ENCODE results near the gene NSUN5. TPM values are rescaled to one million over a fixed set of nuclear protein-coding genes. Genes with fewer than 3 reads are reported as not detected.
A peak's percentile ranks its signal among the peaks of the same experiment; 100 is the strongest.

NSUN5 gene
- polyA plus RNA-seq (2013, experiment 1 of 2) = 32.6 TPM
- 24.0 TPM for polyA plus RNA-seq (2013, experiment 2 of 2)

DNA sequence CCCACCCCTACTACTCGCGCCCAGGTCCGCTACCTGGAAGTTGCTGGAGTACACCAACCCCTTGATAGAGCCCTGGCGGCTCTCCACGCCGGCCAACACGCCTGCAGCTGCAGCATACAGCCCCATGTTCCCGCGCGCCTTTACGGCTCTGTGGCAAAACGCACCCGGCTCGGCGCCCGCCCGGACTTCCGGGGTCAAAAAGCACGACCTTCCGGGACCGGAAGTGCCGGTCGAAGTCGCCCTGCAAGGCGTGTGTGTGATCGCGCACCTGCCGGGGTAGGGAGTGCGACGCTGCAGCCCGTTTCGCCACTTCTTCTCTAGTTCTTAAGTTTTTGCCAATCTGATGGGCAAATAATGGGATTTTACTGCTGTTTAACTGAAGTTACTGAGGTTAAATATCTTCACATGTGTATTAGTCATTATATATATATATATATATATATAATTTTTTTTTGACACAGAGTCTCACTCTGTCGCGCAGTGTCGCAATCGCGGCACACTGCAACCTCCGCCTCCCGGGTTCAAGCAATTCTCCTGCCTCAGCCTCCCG is at the start of gene NSUN5:
Gene NSUN5 (minus strand): TSS at position 162 of the 550 bp plus-strand sequence. CDS start 36 bp downstream, at position 126.
- WGBS, 2 experiments (ENCODE audit: insufficient coverage in 2 of 2) = 1 to 5% methylated on average over 24 to 32 of the region's 40 CpGs
- peaks cover 26% of the 10 kb centered on the region for H3K36me3 ChIP-seq (ENCODE audit: control insufficient read depth, insufficient read depth, low read length)
- peak within 1 kb of the TSS; percentile 79 for H3K4me3 ChIP-seq (ENCODE audit: extremely low read depth, insufficient read depth, low read length, poor library complexity, severe bottlenecking)
- no peak within 1 kb of the TSS for H3K27ac ChIP-seq (ENCODE audit: low read depth, low read length, severe bottlenecking)
- H3K9me3 ChIP-seq (ENCODE audit: control insufficient read depth, low read length) = no peaks in the 10 kb centered on the region
- peaks cover 3% of the 10 kb centered on the region for H3K4me1 ChIP-seq (ENCODE audit: control insufficient read depth, insufficient read depth, low read length, poor library complexity, severe bottlenecking)

GRCh38 chr7:73356159-73356558 is 47.5 kb upstream of the NSUN5 start:
- no peaks in the 10 kb centered on the region for H3K36me3 ChIP-seq (ENCODE audit: control insufficient read depth, insufficient read depth, low read length)
- no peak overlapping the region for H3K4me3 ChIP-seq (ENCODE audit: extremely low read depth, insufficient read depth, low read length, poor library complexity, severe bottlenecking)
- no peak overlapping the region for H3K27ac ChIP-seq (ENCODE audit: low read depth, low read length, severe bottlenecking)
- peaks cover 13% of the 10 kb centered on the region for H3K4me1 ChIP-seq (ENCODE audit: control insufficient read depth, insufficient read depth, low read length, poor library complexity, severe bottlenecking)
- WGBS, 2 experiments (ENCODE audit: insufficient coverage in 2 of 2) = 92% methylated on average over 5 of the region's 5 CpGs; no CpG with 5 or more reads in 1 of the 2 experiments
- peaks cover 17% of the 10 kb centered on the region for H3K9me3 ChIP-seq (ENCODE audit: control insufficient read depth, low read length)

DNA sequence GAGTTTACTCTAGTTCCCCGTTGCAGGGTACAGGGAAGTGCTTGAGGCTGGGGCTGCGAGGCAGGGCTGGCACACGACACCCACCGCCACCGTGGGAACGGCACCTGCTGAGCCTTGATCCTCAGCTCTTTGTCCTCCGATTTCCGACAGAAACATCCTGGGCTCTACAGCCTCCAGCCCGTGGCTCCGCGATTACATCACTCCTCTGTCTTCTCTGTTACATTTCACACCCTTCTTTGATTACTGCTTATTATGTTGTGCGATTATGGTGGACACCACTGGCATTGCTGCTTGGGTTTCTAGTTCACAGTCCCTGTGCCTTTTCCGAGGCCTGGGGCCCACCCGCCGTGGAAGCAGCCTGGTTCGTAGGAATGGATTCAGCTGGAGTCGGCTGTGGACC is 46.2 kb upstream of the NSUN5 start:
- WGBS, 2 experiments (ENCODE audit: insufficient coverage in 2 of 2) = 78 to 81% methylated on average over 15 to 17 of the region's 17 CpGs
- Histone ChIP-seq H3K36me3 (ENCODE audit: control insufficient read depth, insufficient read depth, low read length) (no peaks in the 10 kb centered on the region), H3K4me3 (ENCODE audit: extremely low read depth, insufficient read depth, low read length, poor library complexity, severe bottlenecking) (no peak overlapping the region), H3K27ac (ENCODE audit: low read depth, low read length, severe bottlenecking) (no peak overlapping the region), H3K9me3 (ENCODE audit: control insufficient read depth, low read length) (peaks cover 17% of the 10 kb centered on the region), H3K4me1 (ENCODE audit: control insufficient read depth, insufficient read depth, low read length, poor library complexity, severe bottlenecking) (peaks cover 13% of the 10 kb centered on the region)

DNA sequence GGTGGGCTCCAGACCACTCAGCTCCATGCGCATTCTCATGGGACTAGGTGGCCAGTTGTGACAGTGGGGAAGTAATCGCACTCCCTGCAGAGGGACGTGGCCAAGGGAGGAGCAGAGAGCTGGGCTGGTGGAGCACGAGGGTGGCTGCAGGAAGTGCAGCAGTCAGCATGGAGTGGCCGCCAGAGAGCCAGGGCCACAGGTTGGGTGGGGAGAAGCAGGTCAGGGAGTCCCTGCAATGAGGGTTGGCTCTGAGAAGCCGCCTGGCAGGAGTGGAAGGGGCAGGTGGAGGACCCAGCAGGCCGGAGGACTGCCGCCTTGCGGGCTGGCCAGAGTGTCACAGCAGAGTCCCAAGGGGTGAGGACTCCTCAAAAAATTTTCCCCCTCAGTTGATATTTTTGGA is 45.6 kb upstream of the NSUN5 start:
- H3K4me1 ChIP-seq (ENCODE audit: control insufficient read depth, insufficient read depth, low read length, poor library complexity, severe bottlenecking) = peaks cover 13% of the 10 kb centered on the region
- H3K27ac ChIP-seq (ENCODE audit: low read depth, low read length, severe bottlenecking) = no peak overlapping the region
- WGBS, 2 experiments (ENCODE audit: insufficient coverage in 2 of 2) = 68 to 89% methylated on average over 2 to 6 of the region's 9 CpGs
- no peaks in the 10 kb centered on the region for H3K36me3 ChIP-seq (ENCODE audit: control insufficient read depth, insufficient read depth, low read length)
- H3K9me3 ChIP-seq (ENCODE audit: control insufficient read depth, low read length) = peaks cover 17% of the 10 kb centered on the region
- no peak overlapping the region for H3K4me3 ChIP-seq (ENCODE audit: extremely low read depth, insufficient read depth, low read length, poor library complexity, severe bottlenecking)

- Histone ChIP-seq H3K4me1 (ENCODE audit: control insufficient read depth, insufficient read depth, low read length, poor library complexity, severe bottlenecking) (peaks cover 12% of the 10 kb centered on the region), H3K27ac (ENCODE audit: low read depth, low read length, severe bottlenecking) (peak overlapping the region; percentile 10), H3K9me3 (ENCODE audit: control insufficient read depth, low read length) (peaks cover 17% of the 10 kb centered on the region), H3K36me3 (ENCODE audit: control insufficient read depth, insufficient read depth, low read length) (no peaks in the 10 kb centered on the region), H3K4me3 (ENCODE audit: extremely low read depth, insufficient read depth, low read length, poor library complexity, severe bottlenecking) (no peak overlapping the region)
- 79 to 88% methylated on average over 4 to 6 of the region's 6 CpGs for WGBS, 2 experiments (ENCODE audit: insufficient coverage in 2 of 2)
These were observed 44.6 kb upstream of the NSUN5 start for GRCh38 chr7:73353243-73353642.

- Histone ChIP-seq H3K9me3 (ENCODE audit: control insufficient read depth, low read length) (peaks cover 17% of the 10 kb centered on the region), H3K36me3 (ENCODE audit: control insufficient read depth, insufficient read depth, low read length) (no peaks in the 10 kb centered on the region), H3K4me3 (ENCODE audit: extremely low read depth, insufficient read depth, low read length, poor library complexity, severe bottlenecking) (no peak overlapping the region), H3K4me1 (ENCODE audit: control insufficient read depth, insufficient read depth, low read length, poor library complexity, severe bottlenecking) (peaks cover 8% of the 10 kb centered on the region), H3K27ac (ENCODE audit: low read depth, low read length, severe bottlenecking) (no peak overlapping the region)
- WGBS, 2 experiments (ENCODE audit: insufficient coverage in 2 of 2) = 94 to 96% methylated on average over 2 to 3 of the region's 3 CpGs
These were observed 44.2 kb upstream of the NSUN5 start for GRCh38 chr7:73352784-73353183.

- no peak overlapping the region for H3K27ac ChIP-seq (ENCODE audit: low read depth, low read length, severe bottlenecking)
- H3K9me3 ChIP-seq (ENCODE audit: control insufficient read depth, low read length) = peaks cover 17% of the 10 kb centered on the region
- no peak overlapping the region for H3K4me3 ChIP-seq (ENCODE audit: extremely low read depth, insufficient read depth, low read length, poor library complexity, severe bottlenecking)
- WGBS, 2 experiments (ENCODE audit: insufficient coverage in 2 of 2) = 49 to 64% methylated on average over 4 to 5 of the region's 6 CpGs
- H3K36me3 ChIP-seq (ENCODE audit: control insufficient read depth, insufficient read depth, low read length) = no peaks in the 10 kb centered on the region
- peaks cover 8% of the 10 kb centered on the region for H3K4me1 ChIP-seq (ENCODE audit: control insufficient read depth, insufficient read depth, low read length, poor library complexity, severe bottlenecking)
These were observed 43.0 kb upstream of the NSUN5 start for GRCh38 chr7:73351447-73352167.

- Histone ChIP-seq H3K9me3 (ENCODE audit: control insufficient read depth, low read length) (peaks cover 17% of the 10 kb centered on the region), H3K36me3 (ENCODE audit: control insufficient read depth, insufficient read depth, low read length) (no peaks in the 10 kb centered on the region), H3K4me3 (ENCODE audit: extremely low read depth, insufficient read depth, low read length, poor library complexity, severe bottlenecking) (no peak overlapping the region), H3K27ac (ENCODE audit: low read depth, low read length, severe bottlenecking) (no peak overlapping the region), H3K4me1 (ENCODE audit: control insufficient read depth, insufficient read depth, low read length, poor library complexity, severe bottlenecking) (peaks cover 8% of the 10 kb centered on the region)
- WGBS, 2 experiments (ENCODE audit: insufficient coverage in 2 of 2) = 81 to 97% methylated on average over 6 to 7 of the region's 12 CpGs
These were observed 41.9 kb upstream of the NSUN5 start for GRCh38 chr7:73350306-73351068.

DNA sequence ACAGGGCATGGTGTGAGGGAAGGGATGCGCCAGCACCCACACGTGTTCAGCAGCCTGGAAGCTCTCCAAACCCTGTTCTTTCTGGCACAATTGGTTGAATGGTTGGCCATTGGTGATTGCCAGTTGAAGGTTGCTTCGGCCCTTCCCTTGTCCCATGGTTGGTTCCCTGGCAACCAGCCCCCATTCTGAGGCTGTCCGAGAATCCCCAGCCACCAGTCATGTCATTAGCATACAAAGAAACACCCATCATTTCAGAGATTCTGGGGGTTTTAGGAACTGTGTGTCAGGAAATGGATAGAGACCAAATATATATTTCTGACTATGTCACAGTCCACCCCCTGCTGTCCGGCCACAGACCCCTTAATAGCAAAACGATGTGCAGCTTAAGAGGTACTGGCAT is 41.1 kb upstream of the NSUN5 start:
- WGBS, 2 experiments (ENCODE audit: insufficient coverage in 2 of 2) = 88 to 95% methylated on average over 4 of the region's 6 CpGs
- H3K9me3 ChIP-seq (ENCODE audit: control insufficient read depth, low read length) = peaks cover 17% of the 10 kb centered on the region
- no peak overlapping the region for H3K27ac ChIP-seq (ENCODE audit: low read depth, low read length, severe bottlenecking)
- H3K4me3 ChIP-seq (ENCODE audit: extremely low read depth, insufficient read depth, low read length, poor library complexity, severe bottlenecking) = no peak overlapping the region
- peaks cover 8% of the 10 kb centered on the region for H3K4me1 ChIP-seq (ENCODE audit: control insufficient read depth, insufficient read depth, low read length, poor library complexity, severe bottlenecking)
- H3K36me3 ChIP-seq (ENCODE audit: control insufficient read depth, insufficient read depth, low read length) = no peaks in the 10 kb centered on the region

- H3K36me3 ChIP-seq (ENCODE audit: control insufficient read depth, insufficient read depth, low read length) = no peaks in the 10 kb centered on the region
- H3K27ac ChIP-seq (ENCODE audit: low read depth, low read length, severe bottlenecking) = no peak overlapping the region
- peaks cover 9% of the 10 kb centered on the region for H3K4me1 ChIP-seq (ENCODE audit: control insufficient read depth, insufficient read depth, low read length, poor library complexity, severe bottlenecking)
- WGBS, 2 experiments (ENCODE audit: insufficient coverage in 2 of 2) = 67 to 70% methylated on average over 7 to 8 of the region's 8 CpGs
- H3K9me3 ChIP-seq (ENCODE audit: control insufficient read depth, low read length) = no peaks in the 10 kb centered on the region
- H3K4me3 ChIP-seq (ENCODE audit: extremely low read depth, insufficient read depth, low read length, poor library complexity, severe bottlenecking) = no peak overlapping the region
These were observed 37.3 kb upstream of the NSUN5 start for GRCh38 chr7:73345951-73346350.
